ENCODE data around the gene SSBP4.

SSBP4 gene

GRCh38 chr19:18430417-18431144 is 11.4 kb downstream of the SSBP4 start:
- no peak overlapping the region for H3K18ac ChIP-seq (ENCODE audit: low read length)
- no peak overlapping the region for H2BK5ac ChIP-seq (ENCODE audit: low read depth, low read length, poor library complexity)
- H3K4me3 ChIP-seq (ENCODE audit: low read depth, low read length) = no peak overlapping the region
- no peak overlapping the region for H3K27ac ChIP-seq (ENCODE audit: low read depth, low read length)
- H3K9ac ChIP-seq (ENCODE audit: low read length) = no peak overlapping the region
- H3K14ac ChIP-seq (ENCODE audit: low read length) = no peak overlapping the region
- no peak overlapping the region for H3K4ac ChIP-seq (ENCODE audit: low read depth, low read length)
- peaks cover 12 to 16% of the 10 kb centered on the region in 2 experiments for H3K36me3 ChIP-seq (ENCODE audit: control insufficient read depth in 1 of 2, insufficient read depth in 2 of 2, low read length in 2 of 2)
- H3K79me1 ChIP-seq (ENCODE audit: low read length) = peaks cover 20% of the 10 kb centered on the region
- peaks cover 29 to 30% of the 10 kb centered on the region in 2 experiments for H3K4me1 ChIP-seq (ENCODE audit: control insufficient read depth in 1 of 2, insufficient read depth in 2 of 2, low read length in 2 of 2)
- H2BK120ac ChIP-seq (ENCODE audit: insufficient read depth, low read length, poor library complexity) = no peak overlapping the region
- DNase-seq = no peak
- no peak overlapping the region for H4K8ac ChIP-seq (ENCODE audit: low read depth, low read length)
- H4K91ac ChIP-seq (ENCODE audit: low read depth, low read length) = no peak overlapping the region
- H3K23ac ChIP-seq (ENCODE audit: low read length) = no peak overlapping the region
- H3K79me2 ChIP-seq (ENCODE audit: control insufficient read depth, insufficient read depth, low read length, poor library complexity) = peaks cover 7% of the 10 kb centered on the region
- no peak overlapping the region for H2BK12ac ChIP-seq (ENCODE audit: low read length)
- H2AK5ac ChIP-seq (ENCODE audit: low read length) = no peak overlapping the region
- H3K4me2 ChIP-seq (ENCODE audit: low read length) = no peak overlapping the region
- H3K27me3 ChIP-seq (ENCODE audit: insufficient read depth, low read length) = no peaks in the 10 kb centered on the region
- no peak overlapping the region for H4K12ac ChIP-seq (ENCODE audit: low read depth, low read length)
- H3K9me3 ChIP-seq (ENCODE audit: insufficient read depth, low read depth, low read length) = no peaks in the 10 kb centered on the region
- WGBS (ENCODE audit: extremely low coverage, insufficient coverage, insufficient read length) = no CpG with 5 or more reads among the region's 21 CpGs
- no peak overlapping the region for H2AFZ ChIP-seq (ENCODE audit: insufficient read depth, low read length, poor library complexity)

- Histone ChIP-seq H3K9ac (ENCODE audit: low read length) (no peak overlapping the region), H3K23ac (ENCODE audit: low read length) (no peak overlapping the region), H3K4ac (ENCODE audit: low read depth, low read length) (no peak overlapping the region), H2AFZ (ENCODE audit: insufficient read depth, low read length, poor library complexity) (no peak overlapping the region), H3K4me3 (ENCODE audit: low read depth, low read length) (no peak overlapping the region), H4K12ac (ENCODE audit: low read depth, low read length) (no peak overlapping the region), H3K27me3 (ENCODE audit: insufficient read depth, low read length) (no peaks in the 10 kb centered on the region), H3K14ac (ENCODE audit: low read length) (no peak overlapping the region), H3K9me3 (ENCODE audit: insufficient read depth, low read depth, low read length) (no peaks in the 10 kb centered on the region), H2BK120ac (ENCODE audit: insufficient read depth, low read length, poor library complexity) (no peak overlapping the region), H3K79me2 (ENCODE audit: control insufficient read depth, insufficient read depth, low read length, poor library complexity) (peaks cover 6% of the 10 kb centered on the region), H3K4me1 (ENCODE audit: control insufficient read depth in 1 of 2, insufficient read depth in 2 of 2, low read length in 2 of 2) (peaks cover 25 to 38% of the 10 kb centered on the region in 2 experiments), H3K36me3 (ENCODE audit: control insufficient read depth in 1 of 2, insufficient read depth in 2 of 2, low read length in 2 of 2) (peaks cover 22 to 26% of the 10 kb centered on the region in 2 experiments), H2BK12ac (ENCODE audit: low read length) (peak overlapping the region; percentile 6), H3K18ac (ENCODE audit: low read length) (no peak overlapping the region), H4K91ac (ENCODE audit: low read depth, low read length) (no peak overlapping the region), H3K79me1 (ENCODE audit: low read length) (peaks cover 20% of the 10 kb centered on the region), H2BK5ac (ENCODE audit: low read depth, low read length, poor library complexity) (no peak overlapping the region), H2AK5ac (ENCODE audit: low read length) (peak overlapping the region; percentile 15), H4K8ac (ENCODE audit: low read depth, low read length) (no peak overlapping the region), H3K4me2 (ENCODE audit: low read length) (no peak overlapping the region), H3K27ac (ENCODE audit: low read depth, low read length) (no peak overlapping the region)
- WGBS (ENCODE audit: extremely low coverage, insufficient coverage, insufficient read length) = no CpG with 5 or more reads among the region's 34 CpGs
- peak in 1 of 2 donors; percentile 28 for DNase-seq
These were observed 12.4 kb downstream of the SSBP4 start for GRCh38 chr19:18431351-18432197.

GRCh38 chr19:18432275-18433014 is 13.2 kb downstream of the SSBP4 start:
- H3K4me2 ChIP-seq (ENCODE audit: low read length) = peak overlapping the region; percentile 76
- H3K27ac ChIP-seq (ENCODE audit: low read depth, low read length) = peak overlapping the region; percentile 22
- no peak overlapping the region for H3K4ac ChIP-seq (ENCODE audit: low read depth, low read length)
- peak overlapping the region; percentile 69 for H2BK120ac ChIP-seq (ENCODE audit: insufficient read depth, low read length, poor library complexity)
- peak overlapping the region; percentile 43 for H2AK5ac ChIP-seq (ENCODE audit: low read length)
- H2AFZ ChIP-seq (ENCODE audit: insufficient read depth, low read length, poor library complexity) = no peak overlapping the region
- peak in 1 of 2 donors; percentile 18 for DNase-seq
- no peak overlapping the region for H2BK5ac ChIP-seq (ENCODE audit: low read depth, low read length, poor library complexity)
- H3K79me2 ChIP-seq (ENCODE audit: control insufficient read depth, insufficient read depth, low read length, poor library complexity) = peaks cover 8% of the 10 kb centered on the region
- H2BK12ac ChIP-seq (ENCODE audit: low read length) = peak overlapping the region; percentile 75
- peaks cover 23 to 28% of the 10 kb centered on the region in 2 experiments for H3K36me3 ChIP-seq (ENCODE audit: control insufficient read depth in 1 of 2, insufficient read depth in 2 of 2, low read length in 2 of 2)
- H3K4me1 ChIP-seq (ENCODE audit: control insufficient read depth in 1 of 2, insufficient read depth in 2 of 2, low read length in 2 of 2) = peaks cover 25 to 42% of the 10 kb centered on the region in 2 experiments
- peak overlapping the region; percentile 90 for H4K91ac ChIP-seq (ENCODE audit: low read depth, low read length)
- WGBS (ENCODE audit: extremely low coverage, insufficient coverage, insufficient read length) = no CpG with 5 or more reads among the region's 13 CpGs
- peak overlapping the region; percentile 83 for H3K18ac ChIP-seq (ENCODE audit: low read length)
- H3K23ac ChIP-seq (ENCODE audit: low read length) = no peak overlapping the region
- H3K9ac ChIP-seq (ENCODE audit: low read length) = no peak overlapping the region
- H3K9me3 ChIP-seq (ENCODE audit: insufficient read depth, low read depth, low read length) = peaks cover 2% of the 10 kb centered on the region
- H3K27me3 ChIP-seq (ENCODE audit: insufficient read depth, low read length) = no peaks in the 10 kb centered on the region
- peak overlapping the region; percentile 17 for H4K12ac ChIP-seq (ENCODE audit: low read depth, low read length)
- H3K79me1 ChIP-seq (ENCODE audit: low read length) = peaks cover 23% of the 10 kb centered on the region
- H3K4me3 ChIP-seq (ENCODE audit: low read depth, low read length) = no peak overlapping the region
- H4K8ac ChIP-seq (ENCODE audit: low read depth, low read length) = peak overlapping the region; percentile 80
- H3K14ac ChIP-seq (ENCODE audit: low read length) = peak overlapping the region; percentile 92

All from trophoblast cell (in vitro differentiated cells and primary cell).